ENCODE results near the gene CMBL.

DNA sequence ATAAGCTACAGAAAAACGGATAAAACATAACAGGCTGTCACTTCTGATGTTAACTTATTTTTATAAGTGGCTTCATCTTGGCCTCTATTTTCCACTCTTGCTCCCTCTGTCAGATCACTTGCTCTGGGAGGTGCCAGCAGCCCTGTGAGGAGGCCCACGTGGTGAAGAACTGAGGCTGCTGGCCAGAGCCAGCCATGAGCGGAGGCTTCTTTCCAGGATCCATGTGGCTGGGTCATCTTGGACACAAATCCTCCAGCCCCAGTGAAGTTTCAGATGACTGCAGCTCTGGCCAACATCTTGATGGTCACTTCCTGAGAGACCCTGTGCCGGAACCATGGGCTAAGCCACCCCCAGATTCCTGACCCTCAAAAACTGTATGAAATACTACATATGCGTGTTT, 7.5 kb upstream of the CMBL start:
- TF ChIP-seq, protein P1, sequence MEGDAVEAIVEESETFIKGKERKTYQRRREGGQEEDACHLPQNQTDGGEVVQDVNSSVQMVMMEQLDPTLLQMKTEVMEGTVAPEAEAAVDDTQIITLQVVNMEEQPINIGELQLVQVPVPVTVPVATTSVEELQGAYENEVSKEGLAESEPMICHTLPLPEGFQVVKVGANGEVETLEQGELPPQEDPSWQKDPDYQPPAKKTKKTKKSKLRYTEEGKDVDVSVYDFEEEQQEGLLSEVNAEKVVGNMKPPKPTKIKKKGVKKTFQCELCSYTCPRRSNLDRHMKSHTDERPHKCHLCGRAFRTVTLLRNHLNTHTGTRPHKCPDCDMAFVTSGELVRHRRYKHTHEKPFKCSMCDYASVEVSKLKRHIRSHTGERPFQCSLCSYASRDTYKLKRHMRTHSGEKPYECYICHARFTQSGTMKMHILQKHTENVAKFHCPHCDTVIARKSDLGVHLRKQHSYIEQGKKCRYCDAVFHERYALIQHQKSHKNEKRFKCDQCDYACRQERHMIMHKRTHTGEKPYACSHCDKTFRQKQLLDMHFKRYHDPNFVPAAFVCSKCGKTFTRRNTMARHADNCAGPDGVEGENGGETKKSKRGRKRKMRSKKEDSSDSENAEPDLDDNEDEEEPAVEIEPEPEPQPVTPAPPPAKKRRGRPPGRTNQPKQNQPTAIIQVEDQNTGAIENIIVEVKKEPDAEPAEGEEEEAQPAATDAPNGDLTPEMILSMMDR (conservative IDR thresholded peaks at IDR 0.05; ENCODE audit: low read length), result no peak
- no peak for TF ChIP-seq EZH2phosphoT487 (IDR thresholded peaks at IDR 0.05; ENCODE audit: borderline replicate concordance, low read depth, low read length)
